Lower lobe of right lung (tissue), 2 donors: ENCODE data around the gene SENP6. TPM values are rescaled to one million over a fixed set of nuclear protein-coding genes. Genes with fewer than 3 reads are reported as not detected.
"Not testable (repeated sequence)": the region's sequence is repeated elsewhere in the genome, so short reads cannot be mapped to it uniquely, and the experiment has no call there.

Experiments
- ATAC-seq, 2 donors: fragments of 200-7000 bp; cut with Tn5 transposase; one replicate each; pipeline ENCODE4 v1.9.1; 2020 to 2022; ENCODE audit warnings: mild to moderate bottlenecking in 2 of 2, moderate library complexity in 2 of 2
- DNase-seq: peaks from one replicate; pipeline ENCODE4 v3.0.0-alpha.2; 2020
- H3K27ac ChIP-seq: fragments of 200-600 bp; one replicate; pipeline ENCODE4 v1.8.0; 2022
- H3K27me3 ChIP-seq: fragments of 200-600 bp; one replicate; pipeline ENCODE4 v1.8.0; 2022; ENCODE audit warnings: low read depth
- H3K36me3 ChIP-seq: fragments of 200-600 bp; one replicate; pipeline ENCODE4 v1.8.0; 2022; ENCODE audit warnings: mild to moderate bottlenecking
- H3K4me1 ChIP-seq: fragments of 200-600 bp; one replicate; pipeline ENCODE4 v1.8.0; 2022
- H3K4me3 ChIP-seq: fragments of 200-600 bp; one replicate; pipeline ENCODE4 v1.8.0; 2022; ENCODE audit warnings: mild to moderate bottlenecking
- H3K9me3 ChIP-seq: fragments of 200-600 bp; one replicate; pipeline ENCODE4 v1.8.0; 2022
- intact Hi-C: fragments of 100-400 bp; cut with DNase I; formaldehyde crosslinking; loops from one replicate; pipeline ENCODE4 v1.11.0; 2022
- total RNA-seq: library from RNA; stranded (reverse); fragmentation: NEBNext Ultra II Directional; extraction: Animal tissue kit (Norgen Biotek cat#: 25700); gene quantifications from one replicate; pipeline ENCODE4 v1.2.1, GENCODE V29; 2021
- TF ChIP-seq, protein P1 (sequence below): fragments of 200-600 bp; IDR thresholded peaks from one replicate; pipeline ENCODE4 v1.8.0; 2022; ENCODE audit warnings: antibody characterized with exemption, mild to moderate bottlenecking
- donor health status: DM: no; HTN: yes; CAD: no; lungs with severe emphysema.

The SENP6 gene
- total RNA-seq, 1 donor from 2014 or later, result 84.4 TPM

DNA sequence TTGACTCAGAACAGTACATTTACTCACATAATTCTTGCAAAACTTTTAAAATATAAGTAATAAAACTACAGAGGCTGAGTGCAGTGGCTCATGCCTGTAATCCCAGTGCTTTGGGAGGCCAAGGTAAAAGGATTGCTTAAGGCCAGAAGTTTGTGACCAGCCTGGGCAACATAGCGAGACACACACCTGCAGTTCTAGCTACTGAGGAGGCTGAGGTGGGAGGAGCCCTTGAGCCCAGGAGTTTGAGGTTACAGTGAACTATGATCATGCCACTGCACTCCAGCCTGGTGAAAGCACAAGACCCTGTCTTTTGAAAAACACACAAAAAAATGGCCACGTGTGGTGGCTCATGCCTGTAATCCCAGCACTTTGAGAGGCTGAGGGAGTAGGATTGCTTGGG is 125.5 kb downstream of the SENP6 start:
- TF ChIP-seq, protein P1, sequence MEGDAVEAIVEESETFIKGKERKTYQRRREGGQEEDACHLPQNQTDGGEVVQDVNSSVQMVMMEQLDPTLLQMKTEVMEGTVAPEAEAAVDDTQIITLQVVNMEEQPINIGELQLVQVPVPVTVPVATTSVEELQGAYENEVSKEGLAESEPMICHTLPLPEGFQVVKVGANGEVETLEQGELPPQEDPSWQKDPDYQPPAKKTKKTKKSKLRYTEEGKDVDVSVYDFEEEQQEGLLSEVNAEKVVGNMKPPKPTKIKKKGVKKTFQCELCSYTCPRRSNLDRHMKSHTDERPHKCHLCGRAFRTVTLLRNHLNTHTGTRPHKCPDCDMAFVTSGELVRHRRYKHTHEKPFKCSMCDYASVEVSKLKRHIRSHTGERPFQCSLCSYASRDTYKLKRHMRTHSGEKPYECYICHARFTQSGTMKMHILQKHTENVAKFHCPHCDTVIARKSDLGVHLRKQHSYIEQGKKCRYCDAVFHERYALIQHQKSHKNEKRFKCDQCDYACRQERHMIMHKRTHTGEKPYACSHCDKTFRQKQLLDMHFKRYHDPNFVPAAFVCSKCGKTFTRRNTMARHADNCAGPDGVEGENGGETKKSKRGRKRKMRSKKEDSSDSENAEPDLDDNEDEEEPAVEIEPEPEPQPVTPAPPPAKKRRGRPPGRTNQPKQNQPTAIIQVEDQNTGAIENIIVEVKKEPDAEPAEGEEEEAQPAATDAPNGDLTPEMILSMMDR, result no peak
- Histone ChIP-seq H3K27me3 (no peaks in the 10 kb centered on the region), H3K4me1 (no peaks in the 10 kb centered on the region), H3K4me3 (no peak overlapping the region), H3K36me3 (no peaks in the 10 kb centered on the region), H3K27ac (no peak overlapping the region), H3K9me3 (no peaks in the 10 kb centered on the region)
- intact Hi-C loops, result no loop called here
- no peak for DNase-seq
- no peak for ATAC-seq

DNA sequence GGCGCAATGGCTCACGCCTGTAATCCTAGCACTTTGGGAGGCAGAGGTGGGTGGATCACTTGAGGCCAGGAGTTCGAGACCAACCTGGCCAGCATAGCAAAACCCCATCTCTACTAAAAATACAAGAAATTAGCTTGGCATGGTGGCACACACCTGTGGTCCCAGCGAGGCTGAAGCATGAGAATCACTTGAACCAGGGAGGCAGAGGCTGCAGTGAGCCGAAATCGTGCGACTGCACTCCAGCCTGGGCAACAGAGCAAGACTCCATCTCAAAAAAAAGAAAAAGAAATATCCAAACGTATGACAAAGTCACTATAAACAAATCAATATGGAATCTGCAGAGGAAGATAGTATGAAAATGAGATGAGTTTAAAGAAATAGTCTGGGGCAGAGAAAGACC is 129.3 kb downstream of the SENP6 start:
- DNase-seq, ATAC-seq, intact Hi-C loops, H3K27me3 ChIP-seq, H3K27ac ChIP-seq, H3K4me3 ChIP-seq, H3K36me3 ChIP-seq, H3K9me3 ChIP-seq, H3K4me1 ChIP-seq: not testable (repeated sequence)

DNA sequence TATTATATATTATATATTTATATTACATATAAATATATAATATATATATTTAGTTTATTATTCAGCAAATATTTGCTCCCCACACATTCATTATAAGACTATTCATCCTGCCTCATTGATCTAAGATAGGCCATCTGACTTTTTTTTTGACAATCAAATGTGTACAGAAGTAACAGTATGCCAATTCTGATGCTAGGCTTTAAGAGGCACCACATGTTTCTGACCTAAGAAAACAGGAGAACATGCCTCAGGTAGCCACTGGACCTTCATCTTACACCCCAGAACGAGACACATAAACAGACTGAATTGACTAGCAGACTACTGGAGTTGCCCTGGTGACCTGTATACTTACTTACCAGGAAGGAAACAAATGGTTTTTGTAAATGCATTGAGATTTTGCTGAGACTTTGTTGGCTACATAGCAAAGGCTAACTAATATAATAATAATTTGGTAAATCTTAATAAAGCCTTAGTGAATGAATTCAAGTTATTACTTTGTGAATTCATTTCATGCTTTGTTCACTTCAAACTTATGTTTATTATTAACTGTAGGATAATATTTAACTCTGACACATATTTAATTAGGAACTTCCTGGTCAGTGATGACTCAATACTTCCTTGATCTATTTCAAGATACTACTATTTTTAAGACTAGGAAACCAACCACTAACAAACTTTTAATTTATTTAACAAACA is 134.0 kb downstream of the SENP6 start:
- Histone ChIP-seq H3K27me3 (no peaks in the 10 kb centered on the region), H3K27ac (peak overlapping the region; percentile 37), H3K4me3 (no peak overlapping the region), H3K4me1 (peaks cover 13% of the 10 kb centered on the region), H3K9me3 (no peaks in the 10 kb centered on the region), H3K36me3 (no peaks in the 10 kb centered on the region)
- intact Hi-C loops, result no loop called here
- TF ChIP-seq, protein P1, result no peak
- no peak for DNase-seq
- peak; percentile 66 to 77 for ATAC-seq

DNA sequence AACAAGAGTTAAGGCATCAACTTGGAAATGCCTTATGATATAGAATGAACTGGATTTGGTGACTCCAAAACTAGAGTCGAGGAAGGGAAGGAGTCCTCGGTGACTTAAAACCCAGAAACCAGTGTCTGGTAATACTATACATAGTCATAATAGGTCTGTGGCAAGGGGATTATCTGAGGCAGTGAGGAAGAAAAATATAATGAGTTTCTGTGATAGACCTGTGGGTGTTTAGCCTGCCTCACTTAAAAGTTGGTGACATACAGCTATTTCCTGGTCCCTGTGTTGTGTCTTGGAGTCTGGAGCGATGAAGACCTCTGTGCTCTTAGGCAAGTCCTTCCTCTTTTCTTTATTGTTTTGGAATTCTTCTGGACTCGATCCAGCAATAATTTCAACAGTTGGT is 142.3 kb downstream of the SENP6 start:
- DNase-seq (no peak), ATAC-seq (no peak)
- intact Hi-C loops, result no loop called here
- no peaks in the 10 kb centered on the region for H3K36me3 ChIP-seq
- no peaks in the 10 kb centered on the region for H3K27me3 ChIP-seq
- H3K9me3 ChIP-seq, result no peaks in the 10 kb centered on the region
- peaks cover 17% of the 10 kb centered on the region for H3K4me1 ChIP-seq
- no peak overlapping the region for H3K27ac ChIP-seq
- no peak overlapping the region for H3K4me3 ChIP-seq
- TF ChIP-seq, protein P1, result no peak

DNA sequence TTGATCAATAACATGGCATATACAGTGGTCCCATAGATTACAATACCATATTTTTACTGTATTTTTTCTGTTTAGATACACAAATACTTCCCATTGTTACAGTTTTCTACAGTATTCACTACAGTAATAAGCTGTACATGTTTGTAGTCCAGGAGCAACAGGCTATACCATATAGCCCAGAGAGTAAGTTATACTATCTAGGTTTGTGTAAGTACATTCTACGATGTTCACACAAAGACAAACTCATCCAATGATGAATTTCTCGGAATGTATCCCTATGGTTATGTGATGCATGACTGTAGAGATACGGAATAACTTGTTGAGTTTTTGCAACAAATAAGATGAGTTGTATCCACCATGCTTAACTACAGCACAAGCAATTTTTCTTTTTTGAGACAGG is 143.7 kb downstream of the SENP6 start:
- intact Hi-C loops, result no loop called here
- ATAC-seq (no peak), DNase-seq (no peak)
- Histone ChIP-seq H3K36me3 (no peaks in the 10 kb centered on the region), H3K4me3 (no peak overlapping the region), H3K4me1 (peaks cover 26% of the 10 kb centered on the region), H3K27me3 (no peaks in the 10 kb centered on the region), H3K27ac (no peak overlapping the region), H3K9me3 (no peaks in the 10 kb centered on the region)
- TF ChIP-seq, protein P1, result no peak

DNA sequence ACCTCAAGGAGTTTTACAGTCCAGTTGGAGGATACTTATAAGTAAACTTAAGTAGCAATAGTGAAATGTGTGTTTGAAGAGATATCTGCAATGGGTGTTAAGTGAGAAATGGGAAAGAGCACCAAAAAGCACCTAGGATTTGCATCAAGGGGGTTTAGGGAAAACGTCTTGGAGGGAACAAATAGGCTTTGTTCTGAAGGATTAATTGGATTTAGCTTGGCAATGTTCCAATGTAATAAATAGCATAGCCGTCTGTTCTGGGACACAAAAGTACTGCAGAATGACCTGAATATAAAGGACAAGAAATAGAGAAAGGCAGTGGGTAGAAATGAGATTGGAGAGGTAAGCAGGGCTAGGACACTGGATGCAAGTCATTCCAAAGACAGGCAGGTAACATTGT is 144.5 kb downstream of the SENP6 start:
- intact Hi-C loops, result no loop called here
- no peak overlapping the region for H3K27ac ChIP-seq
- H3K36me3 ChIP-seq, result no peaks in the 10 kb centered on the region
- ATAC-seq (no peak), DNase-seq (no peak)
- TF ChIP-seq, protein P1, result no peak
- H3K4me3 ChIP-seq, result no peak overlapping the region
- H3K27me3 ChIP-seq, result no peaks in the 10 kb centered on the region
- H3K4me1 ChIP-seq, result peaks cover 34% of the 10 kb centered on the region
- no peaks in the 10 kb centered on the region for H3K9me3 ChIP-seq
